Sigmoid colon (tissue), 7 donors: ENCODE measurements around the gene ECHS1. TPM values are rescaled to one million over a fixed set of nuclear protein-coding genes. Genes with fewer than 3 reads are reported as not detected.

Source experiments
- DNase-seq: peaks from one replicate; pipeline ENCODE4 v3.0.0-alpha.2; 2019
- H3K27ac ChIP-seq, 4 donors: fragments of 200-600 bp; sonication (generic); one replicate each; pipeline ENCODE4 v1.5.1; 2016 to 2019; ENCODE audit warnings: mild to moderate bottlenecking in 1 of 4
- H3K27me3 ChIP-seq, 3 donors: fragments of 200-600 bp; sonication (generic); one replicate each; pipeline ENCODE4 v1.5.1; 2019; ENCODE audit warnings: mild to moderate bottlenecking in 1 of 3
- H3K36me3 ChIP-seq, 4 donors: fragments of 200-600 bp; sonication (generic); one replicate each; pipeline ENCODE4 v1.5.1; 2016 to 2019
- H3K4me1 ChIP-seq, 4 donors: fragments of 200-600 bp; sonication (generic); one replicate each; pipeline ENCODE4 v1.5.1; 2017 to 2019
- H3K4me3 ChIP-seq, 4 donors: fragments of 200-600 bp; sonication (generic); one replicate each; pipeline ENCODE4 v1.5.1; 2017 to 2019; ENCODE audit warnings: mild to moderate bottlenecking in 2 of 4, moderate library complexity in 1 of 4
- H3K9me3 ChIP-seq, 4 donors: fragments of 200-600 bp in 3 of 4; sonication (generic) in 3 of 4; one replicate each; pipeline versions ENCODE4 v1.5.1 to v1.6.1; 2013 to 2019
- EP300 ChIP-seq, 4 donors: sonication (generic); formaldehyde crosslinking; IDR thresholded peaks; one replicate each; pipeline ENCODE4 v1.6.1; 2017; ENCODE audit warnings: antibody characterized with exemption in 4 of 4
- POLR2A ChIP-seq, 2 donors: fragments of 450-650 bp; IDR thresholded peaks; one replicate each; pipeline ENCODE4 v1.6.1; 2016; ENCODE audit warnings: antibody characterized with exemption in 2 of 2, mild to moderate bottlenecking in 2 of 2, moderate library complexity in 2 of 2
- POLR2AphosphoS5 ChIP-seq, 4 donors: sonication (generic); formaldehyde crosslinking; IDR thresholded peaks; one replicate each; pipeline ENCODE4 v1.6.1; 2017; ENCODE audit warnings: antibody characterized with exemption in 4 of 4
- WGBS, 2 donors: extraction: QIAGEN DNeasy Blood & Tissue Kit; methylation state at CpG; one replicate each; pipeline ENCODE4 v1.1.7; 2013; 5-methylcytosine and 5-hydroxymethylcytosine counted together
- intact Hi-C: fragments of 100-400 bp; cut with DNase I; formaldehyde crosslinking; loops from one replicate; pipeline ENCODE4 v1.15.1; 2023
- polyA plus RNA-seq, 3 donors: library from polyadenylated mRNA; stranded (reverse); fragments of 200-250 nt; gene quantifications; one replicate each; pipeline ENCODE4 v1.2.3, GENCODE V29; 2013
- total RNA-seq, 4 donors: library from RNA; depleted of rRNA; stranded (reverse); fragments of >200 nt; gene quantifications; one replicate each; pipeline ENCODE4 v1.1.0, GENCODE V29; 2016
- TF ChIP-seq, protein P1 (sequence below), 4 experiments: fragments of 450-650 bp in 3 of 4; fragments of 200-600 bp in 1 of 4; IDR thresholded peaks; one replicate each; pipeline ENCODE4 v1.5.1; 2016 to 2019; ENCODE audit warnings: antibody characterized with exemption in 4 of 4, mild to moderate bottlenecking in 3 of 4, moderate library complexity in 2 of 4
- donor health status: healthy with polysubstance abuse.
- donor health status: Bipolar disorder and iron deficiency.
- donor health status: healthy.

ECHS1 gene
- total and polyA plus RNA-seq, 7 donors, result 58.6 to 360 (median 87.0) TPM

DNA sequence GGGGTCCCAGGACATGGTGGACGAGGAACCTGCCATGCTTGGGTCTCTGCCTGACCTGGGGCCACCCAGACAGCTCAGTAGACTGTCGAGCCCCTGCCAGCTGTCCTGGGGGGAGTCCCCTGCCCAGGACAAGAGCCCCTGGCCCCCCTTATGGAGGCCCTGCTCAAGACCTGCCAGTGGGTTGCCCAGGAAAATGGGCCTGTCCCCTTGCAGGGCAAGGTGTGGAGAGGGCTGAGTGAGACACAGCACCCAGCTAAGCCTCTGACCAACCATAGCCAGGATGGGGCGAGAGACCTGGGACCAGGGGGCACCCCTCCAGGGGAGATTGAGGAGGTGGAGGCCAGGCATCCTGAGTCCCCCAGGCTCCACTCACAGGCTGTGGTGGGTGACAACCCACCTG, 17.2 kb downstream of the ECHS1 start:
- Histone ChIP-seq H3K4me3 (no peak overlapping the region), H3K27me3 (peaks cover 3 to 53% (median 26%) of the 10 kb centered on the region in 3 donors), H3K27ac (no peak overlapping the region), H3K36me3 (no peaks in the 10 kb centered on the region), H3K9me3 (no peaks in the 10 kb centered on the region), H3K4me1 (peaks cover 0 to 18% (median 16%) of the 10 kb centered on the region in 4 donors)
- intact Hi-C loops, result no loop called here
- TF ChIP-seq POLR2AphosphoS5 (IDR thresholded peaks at IDR 0.05) (no peak), POLR2A (IDR thresholded peaks at IDR 0.05) (no peak)
- TF ChIP-seq, protein P1, sequence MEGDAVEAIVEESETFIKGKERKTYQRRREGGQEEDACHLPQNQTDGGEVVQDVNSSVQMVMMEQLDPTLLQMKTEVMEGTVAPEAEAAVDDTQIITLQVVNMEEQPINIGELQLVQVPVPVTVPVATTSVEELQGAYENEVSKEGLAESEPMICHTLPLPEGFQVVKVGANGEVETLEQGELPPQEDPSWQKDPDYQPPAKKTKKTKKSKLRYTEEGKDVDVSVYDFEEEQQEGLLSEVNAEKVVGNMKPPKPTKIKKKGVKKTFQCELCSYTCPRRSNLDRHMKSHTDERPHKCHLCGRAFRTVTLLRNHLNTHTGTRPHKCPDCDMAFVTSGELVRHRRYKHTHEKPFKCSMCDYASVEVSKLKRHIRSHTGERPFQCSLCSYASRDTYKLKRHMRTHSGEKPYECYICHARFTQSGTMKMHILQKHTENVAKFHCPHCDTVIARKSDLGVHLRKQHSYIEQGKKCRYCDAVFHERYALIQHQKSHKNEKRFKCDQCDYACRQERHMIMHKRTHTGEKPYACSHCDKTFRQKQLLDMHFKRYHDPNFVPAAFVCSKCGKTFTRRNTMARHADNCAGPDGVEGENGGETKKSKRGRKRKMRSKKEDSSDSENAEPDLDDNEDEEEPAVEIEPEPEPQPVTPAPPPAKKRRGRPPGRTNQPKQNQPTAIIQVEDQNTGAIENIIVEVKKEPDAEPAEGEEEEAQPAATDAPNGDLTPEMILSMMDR (IDR thresholded peaks at IDR 0.05), result no peak
- no peak for DNase-seq
- WGBS, 2 donors, result 95 to 97% methylated on average over 3 of the region's 3 CpGs

DNA sequence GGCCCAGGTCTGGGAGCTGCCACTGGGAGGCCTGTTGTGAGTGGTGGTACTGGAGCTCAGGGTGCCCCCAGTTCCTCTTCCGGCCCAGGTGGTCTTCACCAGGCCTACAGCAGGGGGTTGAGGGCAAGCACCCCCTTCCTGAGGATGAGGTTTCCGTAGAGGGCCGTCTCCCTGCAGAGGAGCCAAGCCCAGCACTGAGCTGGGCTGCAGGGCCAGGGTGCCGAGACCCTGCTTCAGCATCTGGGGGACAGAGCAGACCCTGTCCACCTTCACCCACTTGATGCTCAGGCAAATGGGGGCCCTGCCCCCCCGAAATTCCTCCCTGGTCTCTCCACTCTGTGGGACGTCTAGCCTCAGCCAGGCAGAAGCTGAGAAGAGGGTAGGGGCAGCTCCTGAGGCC, 17.9 kb downstream of the ECHS1 start:
- TF ChIP-seq EP300 (IDR thresholded peaks at IDR 0.05), result no peak
- TF ChIP-seq POLR2A (IDR thresholded peaks at IDR 0.05), result no peak
- TF ChIP-seq, protein P1 (IDR thresholded peaks at IDR 0.05), result no peak
- no peak for TF ChIP-seq POLR2AphosphoS5 (IDR thresholded peaks at IDR 0.05)
- Histone ChIP-seq H3K4me1 (peaks cover 0 to 18% (median 16%) of the 10 kb centered on the region in 4 donors), H3K9me3 (no peaks in the 10 kb centered on the region), H3K36me3 (no peaks in the 10 kb centered on the region), H3K27me3 (peaks cover 3 to 56% (median 26%) of the 10 kb centered on the region in 3 donors), H3K4me3 (no peak overlapping the region), H3K27ac (no peak overlapping the region)
- WGBS, 2 donors, result 91 to 92% methylated on average over 6 of the region's 6 CpGs
- DNase-seq, result peak; percentile 55
- intact Hi-C loops, result no loop called here

DNA sequence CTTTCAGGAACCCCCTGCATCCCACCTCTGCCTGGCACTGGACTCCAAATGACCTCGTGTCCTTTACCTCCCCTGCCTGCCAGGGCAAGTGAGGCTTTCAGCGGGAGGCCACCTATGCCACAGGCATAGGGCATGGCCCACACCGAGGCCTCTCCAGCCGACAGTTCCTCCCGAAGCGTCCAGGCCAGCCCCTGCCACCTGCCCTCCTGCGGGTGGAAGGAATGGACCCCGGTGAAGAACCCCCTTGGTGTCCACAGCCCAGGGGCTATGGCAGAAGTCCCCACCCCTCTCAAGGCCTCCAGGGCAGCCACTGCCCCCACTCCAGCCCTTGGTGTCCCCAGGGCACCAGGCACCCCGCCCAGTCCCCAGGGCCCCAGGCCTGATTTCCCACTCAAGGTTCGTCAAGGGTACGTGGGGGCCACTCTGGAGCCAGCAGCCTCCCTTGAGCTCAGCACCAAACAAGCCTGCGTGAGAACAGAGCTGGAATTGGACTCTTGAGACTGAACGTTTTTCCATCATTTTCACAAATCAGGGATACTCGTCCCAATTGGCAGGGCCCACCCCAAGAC, 18.4 kb downstream of the ECHS1 start:
- 94 to 95% methylated on average over 14 of the region's 14 CpGs for whole genome bisulfite sequencing, 2 donors
- Histone ChIP-seq H3K27ac (no peak overlapping the region), H3K36me3 (no peaks in the 10 kb centered on the region), H3K27me3 (peaks cover 3 to 61% (median 27%) of the 10 kb centered on the region in 3 donors), H3K4me3 (no peak overlapping the region), H3K9me3 (no peaks in the 10 kb centered on the region), H3K4me1 (peaks cover 0 to 18% (median 16%) of the 10 kb centered on the region in 4 donors)
- TF ChIP-seq EP300 (IDR thresholded peaks at IDR 0.05) (no peak), POLR2AphosphoS5 (IDR thresholded peaks at IDR 0.05) (no peak), POLR2A (IDR thresholded peaks at IDR 0.05) (no peak)
- TF ChIP-seq, protein P1 (IDR thresholded peaks at IDR 0.05), result no peak
- DNase-seq, result peak; percentile 55
- intact Hi-C loops, result no loop called here

DNA sequence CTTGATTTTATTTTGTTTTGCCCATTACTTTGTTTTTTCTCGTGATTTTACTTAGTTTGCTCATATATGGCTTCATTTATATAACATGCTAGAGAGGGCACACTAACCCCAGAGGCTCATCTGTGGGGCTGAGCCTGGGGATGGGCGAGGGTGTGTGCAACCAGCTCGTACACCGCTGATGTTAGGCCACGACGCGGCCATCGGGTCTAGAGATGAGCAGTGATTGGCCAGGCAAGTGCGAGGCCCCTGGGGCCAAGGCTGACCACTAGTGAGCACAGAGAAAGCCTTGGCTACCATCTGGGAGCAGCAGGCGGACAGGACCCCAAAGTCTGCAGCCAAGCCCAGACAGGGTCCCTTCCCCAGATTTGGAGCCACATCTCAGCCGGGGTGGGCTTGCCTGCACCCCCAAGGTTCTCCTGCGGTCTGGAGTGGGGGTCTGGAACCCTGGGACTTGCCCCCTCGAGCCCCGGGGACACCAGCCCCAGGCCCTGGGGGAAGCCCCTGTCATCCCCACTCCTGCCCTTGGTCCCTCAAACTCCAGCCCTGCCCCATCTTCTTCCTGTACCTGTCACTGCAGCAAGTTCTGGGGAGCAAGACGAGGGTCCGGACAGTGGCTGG, 19.1 kb downstream of the ECHS1 start:
- peaks cover 0 to 18% (median 16%) of the 10 kb centered on the region in 4 donors for H3K4me1 ChIP-seq
- 86 to 88% methylated on average over 16 of the region's 16 CpGs for WGBS, 2 donors
- no peaks in the 10 kb centered on the region for H3K9me3 ChIP-seq
- H3K36me3 ChIP-seq, result no peaks in the 10 kb centered on the region
- H3K27me3 ChIP-seq, result peaks cover 3 to 68% (median 30%) of the 10 kb centered on the region in 3 donors
- peak; percentile 54 for DNase-seq
- no peak for TF ChIP-seq EP300 (IDR thresholded peaks at IDR 0.05)
- TF ChIP-seq POLR2AphosphoS5 (IDR thresholded peaks at IDR 0.05), result no peak
- no peak for TF ChIP-seq POLR2A (IDR thresholded peaks at IDR 0.05)
- TF ChIP-seq, protein P1 (IDR thresholded peaks at IDR 0.05), result no peak
- intact Hi-C loops, result no loop called here
- H3K4me3 ChIP-seq, result no peak overlapping the region
- H3K27ac ChIP-seq, result no peak overlapping the region
